ENCODE measurements around the gene PLEKHH3. TPM values are rescaled to one million over a fixed set of nuclear protein-coding genes. Genes with fewer than 3 reads are reported as not detected.

Gene PLEKHH3
- total and polyA plus RNA-seq, 2 of the 4 experiments (the other 2 are of a cell fraction): 2.9 to 10.5 TPM

DNA sequence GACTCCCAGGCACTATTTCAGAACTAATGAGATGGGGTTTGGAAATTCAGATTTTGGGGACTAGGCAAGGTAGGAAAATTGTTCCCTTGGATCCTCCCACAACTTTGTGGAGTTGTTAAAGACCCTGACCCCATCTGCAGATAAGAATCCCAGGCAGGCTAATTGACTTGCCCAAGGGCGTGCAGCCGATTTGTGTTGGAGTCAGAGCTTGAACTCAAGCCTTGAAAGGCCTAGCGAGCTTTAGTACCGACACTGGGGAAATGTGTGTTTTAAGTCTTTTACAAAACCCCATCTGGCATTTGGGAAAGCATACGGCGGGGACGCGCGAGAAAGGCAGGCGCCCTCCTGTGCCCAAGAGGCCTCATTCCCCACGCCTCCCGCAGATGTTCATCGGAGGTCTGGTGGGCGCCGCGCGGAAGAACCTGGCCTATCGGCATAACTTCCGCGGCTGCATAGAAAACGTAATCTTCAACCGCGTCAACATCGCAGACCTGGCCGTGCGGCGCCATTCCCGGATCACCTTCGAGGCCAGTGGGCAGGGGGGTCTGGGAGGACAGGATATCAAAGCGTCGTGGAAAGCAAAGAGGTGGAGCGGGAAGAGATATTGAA, 9.8 kb upstream of the PLEKHH3 start:
- Histone ChIP-seq H2BK5ac (ENCODE audit: low read depth, low read length, poor library complexity, severe bottlenecking) (no peak overlapping the region), H3K14ac (replicated peaks; ENCODE audit: low read depth, low read length) (no peak overlapping the region), H3K36me3 (ENCODE audit: control insufficient read depth, insufficient read depth, low read length) (peaks cover 59% of the 10 kb centered on the region), H3K9me3 (ENCODE audit: control insufficient read depth, insufficient read depth, low read length) (no peaks in the 10 kb centered on the region), H3K18ac (ENCODE audit: low read depth, low read length) (no peak overlapping the region), H4K5ac (ENCODE audit: low read depth, low read length) (no peak overlapping the region), H2BK15ac (ENCODE audit: low read depth, low read length) (no peak overlapping the region), H3K9ac (ENCODE audit: low read depth, low read length) (no peak overlapping the region), H3K4ac (ENCODE audit: low read depth, low read length) (no peak overlapping the region), H4K8ac (ENCODE audit: low read depth in 2 of 2, low read length in 2 of 2) (no peak overlapping the region), H4K91ac (ENCODE audit: insufficient read depth, low read depth, low read length) (no peak overlapping the region), H2AK5ac (ENCODE audit: low read depth, low read length) (no peak overlapping the region), H3K23ac (ENCODE audit: low read depth, low read length) (no peak overlapping the region), H3K27ac (ENCODE audit: insufficient read depth, low read length) (no peak overlapping the region), H4K20me1 (ENCODE audit: insufficient read depth, low read length) (0 out of 2 replicates have a peak, but pooled peaks cover 8% of the 10 kb centered on the region), H3K27me3 (ENCODE audit: control insufficient read depth, insufficient read depth, low read length) (no peaks in the 10 kb centered on the region), H2BK20ac (ENCODE audit: low read depth, low read length) (no peak overlapping the region), H3K4me2 (ENCODE audit: low read depth, low read length) (no peak overlapping the region), H2BK120ac (ENCODE audit: low read depth, low read length) (no peak overlapping the region), H2AFZ (replicated peaks; ENCODE audit: low read length, poor library complexity) (no peak overlapping the region), H3K56ac (ENCODE audit: extremely low read depth, insufficient read depth, low read length) (no peak overlapping the region), H3K79me1 (ENCODE audit: low read depth in 1 of 2, low read length in 2 of 2) (peaks cover 4 to 23% of the 10 kb centered on the region in 2 experiments), H2AK9ac (replicated peaks; ENCODE audit: low read depth, low read length, poor library complexity) (no peak overlapping the region), H3K9me1 (ENCODE audit: insufficient read depth, low read length) (peaks cover 13% of the 10 kb centered on the region), H3K4me1 (ENCODE audit: control insufficient read depth, insufficient read depth, low read length) (peaks cover 5% of the 10 kb centered on the region; the same call in 1 of the 2 replicates), H3K4me3 (ENCODE audit: insufficient read depth, low read depth, low read length) (no peak overlapping the region)
- ChIA-PET POLR2A (ENCODE audit: unreplicated experiment) (no interaction called here), CTCF (no interaction called here)
- intact Hi-C loops (cut with micrococcal nuclease): no loop called here
- TF ChIP-seq POLR2A (IDR thresholded peaks at IDR 0.05; ENCODE audit: low read depth, low read length) (no peak), NFE2L2 (IDR thresholded peaks at IDR 0.05; ENCODE audit: low read depth, low read length) (no peak), MAFK (IDR thresholded peaks at IDR 0.05; ENCODE audit: low read depth, low read length) (no peak), SMC3 (IDR thresholded peaks at IDR 0.05; ENCODE audit: low read depth, low read length) (no peak), RAD21 (IDR thresholded peaks at IDR 0.05; ENCODE audit: low read length) (no peak), MXI1 (IDR thresholded peaks at IDR 0.05; ENCODE audit: borderline replicate concordance, low read depth, low read length) (no peak), RCOR1 (IDR thresholded peaks at IDR 0.05; ENCODE audit: insufficient replicate concordance, low read length) (no peak), CEBPB (IDR thresholded peaks at IDR 0.05; ENCODE audit: low read depth, low read length) (no peak), RFX5 (IDR thresholded peaks at IDR 0.05; ENCODE audit: low read depth, low read length) (no peak)
- TF ChIP-seq, protein P1, sequence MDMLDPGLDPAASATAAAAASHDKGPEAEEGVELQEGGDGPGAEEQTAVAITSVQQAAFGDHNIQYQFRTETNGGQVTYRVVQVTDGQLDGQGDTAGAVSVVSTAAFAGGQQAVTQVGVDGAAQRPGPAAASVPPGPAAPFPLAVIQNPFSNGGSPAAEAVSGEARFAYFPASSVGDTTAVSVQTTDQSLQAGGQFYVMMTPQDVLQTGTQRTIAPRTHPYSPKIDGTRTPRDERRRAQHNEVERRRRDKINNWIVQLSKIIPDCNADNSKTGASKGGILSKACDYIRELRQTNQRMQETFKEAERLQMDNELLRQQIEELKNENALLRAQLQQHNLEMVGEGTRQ (IDR thresholded peaks at IDR 0.05; ENCODE audit: low read depth, low read length): no peak
- DNase-seq (no peak), ATAC-seq (ENCODE audit: low read depth) (no peak)
- 82% methylated on average over 24 of the region's 32 CpGs; no CpG with 5 or more reads in 1 of the 2 experiments for WGBS, 2 experiments (ENCODE audit: extremely low coverage in 2 of 2, insufficient read length in 1 of 2)
- dilution Hi-C loops (cut with HindIII; ENCODE audit: low sequenced_read_pairs, unreplicated experiment): no loop called here
- BruUV-seq (replicated peaks): no TSS peak
- in situ Hi-C loops (cut with MboI; ENCODE audit: low sequenced_read_pairs): loop anchor here (25.0 kb wide), 1 partner anchor 626 kb away; no protein-coding TSS in a partner anchor
